HTERT RPE-1 (cell line): ENCODE results near the gene HBEGF.

ENCODE experiments used
- in situ Hi-C: fragments of 300-500 bp; cut with MboI; formaldehyde crosslinking; loops from 4 replicates; pipeline ENCODE4 v1.14.3; 2020; ENCODE audit warnings: low sequenced_read_pairs

The HBEGF gene

GRCh38 chr5:140346348-140347221 lies at the start of gene HBEGF:
Gene HBEGF (minus strand): TSS chr5:140346603. CDS start chr5:140346328, 275 bp downstream.
- in situ Hi-C loops: no loop called here

DNA sequence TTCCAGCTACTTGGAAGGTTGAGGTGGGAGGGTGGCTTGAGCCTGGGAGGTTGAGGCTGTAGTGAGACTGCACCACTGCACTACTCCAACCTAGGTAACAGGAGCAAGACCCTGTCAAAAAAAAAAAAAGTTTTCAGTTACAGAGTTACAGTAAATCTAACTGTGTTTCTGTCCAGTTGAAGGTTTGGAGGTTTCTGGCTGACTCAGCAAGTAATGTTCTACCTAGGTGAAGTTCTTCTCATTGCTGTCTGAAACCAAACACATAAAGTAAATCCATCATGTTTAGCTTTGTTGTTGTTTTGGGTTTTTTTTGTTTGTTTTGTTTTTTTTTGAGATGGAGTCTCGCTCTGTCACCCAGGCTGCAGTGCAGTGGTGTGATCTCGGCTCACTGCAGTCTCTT lies 47.3 kb upstream of the HBEGF start:
- in situ Hi-C loops: no loop called here

DNA sequence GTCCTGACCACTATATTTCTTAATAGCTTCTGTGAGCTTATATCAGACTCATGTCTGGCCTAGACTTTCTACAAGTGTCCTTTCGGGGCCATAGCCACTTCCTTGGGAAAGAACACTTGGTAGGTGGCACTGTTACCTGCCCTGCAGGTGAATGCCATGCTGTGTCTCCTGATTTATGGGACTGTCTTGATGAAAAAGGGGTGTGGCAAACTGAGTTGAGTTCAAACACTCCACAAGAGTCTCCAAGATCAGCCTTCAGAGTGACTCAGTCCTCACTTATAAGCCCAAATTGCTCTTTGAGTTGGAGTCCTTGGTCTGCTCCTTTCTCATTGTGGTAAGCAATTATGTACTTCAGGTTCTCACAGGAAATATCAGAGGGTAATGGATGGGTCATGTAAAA lies 45.3 kb upstream of the HBEGF start:
- in situ Hi-C loops: no loop called here

DNA sequence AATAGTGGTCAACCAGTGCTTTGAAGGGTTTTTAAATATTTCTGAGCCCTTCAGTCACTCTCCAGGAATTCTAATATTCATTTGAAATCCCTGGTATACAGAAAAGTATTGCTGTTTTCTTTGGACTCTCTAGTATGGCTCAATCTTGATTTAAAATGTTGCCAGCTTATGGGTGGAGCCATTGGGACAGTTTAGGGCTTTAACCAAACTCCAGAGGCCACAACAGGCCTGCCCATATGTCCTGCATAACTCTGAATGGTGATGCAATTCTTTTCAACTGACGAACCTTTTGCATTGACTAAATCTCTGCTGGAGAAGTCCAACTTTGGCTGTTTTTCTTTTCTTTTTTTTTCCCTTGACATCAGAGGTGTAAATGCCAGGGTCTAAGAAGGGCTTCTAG lies 44.9 kb upstream of the HBEGF start:
- in situ Hi-C loops: no loop called here

DNA sequence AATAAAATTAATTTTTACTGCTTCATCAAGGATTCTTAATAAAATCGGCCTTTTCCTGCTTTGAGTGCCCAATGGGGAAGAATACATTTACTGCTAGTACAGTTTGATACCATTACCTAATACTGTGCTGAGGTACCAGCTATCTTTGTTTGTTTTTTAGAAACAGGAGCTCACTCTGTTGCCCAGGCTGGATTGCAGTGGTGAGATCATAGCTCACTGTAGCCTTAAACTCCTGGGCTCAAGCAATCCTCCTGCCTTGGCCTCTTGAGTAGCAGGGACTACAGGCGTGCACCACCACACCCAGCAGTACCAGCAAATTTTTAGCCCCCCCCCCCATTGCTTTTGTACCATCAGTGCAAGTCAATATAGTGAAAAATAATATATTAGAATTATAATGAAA lies 41.6 kb upstream of the HBEGF start:
- in situ Hi-C loops: no loop called here

DNA sequence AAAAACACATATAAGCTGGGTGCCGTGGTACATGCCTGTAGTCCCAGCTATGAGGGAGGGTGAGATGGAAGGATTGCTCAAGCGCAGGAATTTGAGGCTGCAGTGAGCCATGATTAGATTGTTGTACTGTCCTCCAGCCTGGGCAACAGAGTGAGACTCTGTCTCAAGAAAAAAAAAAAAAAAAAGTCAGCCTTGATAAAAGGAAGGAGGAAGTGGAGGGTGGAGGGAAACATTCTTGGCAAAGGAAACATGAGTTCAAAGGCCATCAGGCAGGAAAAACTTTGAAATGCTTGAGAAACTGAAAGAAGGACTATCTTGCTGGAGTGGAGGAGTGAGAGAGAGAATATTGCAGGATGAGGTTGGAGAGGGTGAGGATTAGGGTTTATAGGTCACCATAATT lies 36.9 kb upstream of the HBEGF start:
- in situ Hi-C loops: no loop called here

DNA sequence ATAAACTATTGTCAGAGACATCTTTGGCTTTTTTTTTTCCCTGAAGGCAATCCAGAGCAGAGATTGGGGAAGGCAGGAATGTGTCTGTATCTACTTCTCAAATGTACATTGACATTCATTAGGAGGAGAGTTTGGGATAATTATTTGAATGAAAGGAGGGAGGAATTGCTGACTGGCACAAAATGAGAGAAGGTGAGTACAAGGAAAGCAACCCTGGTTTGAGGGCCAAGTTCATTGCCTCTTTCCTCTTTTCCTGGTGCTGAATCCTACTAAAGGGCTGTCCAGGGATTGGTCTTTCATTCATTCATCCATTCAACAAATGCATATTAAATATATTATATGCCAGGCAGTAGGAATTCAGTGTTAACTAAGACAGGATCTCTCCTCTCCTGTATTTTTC lies 36.5 kb upstream of the HBEGF start:
- in situ Hi-C loops: no loop called here

DNA sequence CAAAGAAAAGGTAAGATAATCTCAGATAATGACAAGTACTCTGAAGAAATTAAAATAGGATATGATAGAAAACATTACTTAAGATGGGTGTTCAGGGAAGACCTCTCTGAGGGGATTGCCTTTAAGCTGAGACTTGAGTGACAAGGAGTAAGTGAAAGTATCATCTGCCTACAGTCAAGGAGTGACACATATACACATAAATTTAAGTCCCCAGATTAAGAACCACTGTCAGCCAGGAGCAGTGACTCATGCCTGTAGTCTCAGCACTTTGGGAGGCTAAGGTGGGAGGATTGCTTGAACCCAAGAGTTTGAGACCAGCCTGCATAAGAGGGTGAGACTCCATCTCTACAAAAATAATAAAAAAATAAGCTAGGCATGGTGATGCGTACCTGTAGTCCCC lies 35.6 kb upstream of the HBEGF start:
- in situ Hi-C loops: no loop called here

DNA sequence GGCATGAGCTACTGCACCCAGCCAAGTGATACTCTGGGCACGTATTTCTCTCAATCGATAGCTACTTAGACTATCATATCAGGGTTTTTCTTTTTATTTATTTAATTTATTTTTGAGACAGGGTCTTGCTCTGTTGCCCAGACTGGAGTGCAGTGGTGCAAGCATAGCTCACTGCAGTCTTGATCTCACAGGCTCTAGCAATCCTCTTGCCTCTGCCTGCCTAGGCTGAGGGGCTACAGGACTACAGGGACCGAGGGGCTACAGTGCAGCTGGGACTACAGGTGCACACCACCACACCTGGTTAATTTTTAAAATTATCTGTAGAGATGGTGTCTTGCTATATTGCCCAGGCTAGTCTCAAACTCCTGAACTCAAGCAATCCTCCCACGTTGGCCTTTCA lies 34.9 kb upstream of the HBEGF start:
- in situ Hi-C loops: no loop called here

DNA sequence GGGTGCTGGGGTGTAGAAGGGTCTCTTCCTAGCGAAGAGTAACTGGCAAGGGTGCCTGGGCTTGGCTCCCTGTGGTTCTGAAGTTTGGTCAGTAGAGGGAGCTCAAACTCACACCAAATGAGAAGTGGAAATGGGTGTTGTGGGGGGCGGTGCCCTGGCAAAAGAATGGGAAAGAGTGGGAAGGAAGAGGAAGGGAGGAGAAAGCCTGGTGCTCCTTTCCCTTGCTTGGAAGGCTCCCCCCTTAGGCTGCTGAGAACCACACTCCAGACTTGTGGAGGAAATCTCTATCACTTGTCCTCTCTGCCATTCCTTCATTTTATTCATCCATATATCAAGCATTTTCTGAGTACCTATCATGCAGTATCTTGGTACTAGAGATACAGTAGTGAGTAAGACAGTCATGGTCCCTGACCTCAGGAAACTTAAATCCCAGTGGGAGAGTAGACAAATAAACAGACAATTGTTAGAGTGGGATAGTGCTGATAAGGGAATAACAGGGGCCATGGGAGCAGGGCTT lies 26.6 kb upstream of the HBEGF start:
- in situ Hi-C loops: no loop called here

DNA sequence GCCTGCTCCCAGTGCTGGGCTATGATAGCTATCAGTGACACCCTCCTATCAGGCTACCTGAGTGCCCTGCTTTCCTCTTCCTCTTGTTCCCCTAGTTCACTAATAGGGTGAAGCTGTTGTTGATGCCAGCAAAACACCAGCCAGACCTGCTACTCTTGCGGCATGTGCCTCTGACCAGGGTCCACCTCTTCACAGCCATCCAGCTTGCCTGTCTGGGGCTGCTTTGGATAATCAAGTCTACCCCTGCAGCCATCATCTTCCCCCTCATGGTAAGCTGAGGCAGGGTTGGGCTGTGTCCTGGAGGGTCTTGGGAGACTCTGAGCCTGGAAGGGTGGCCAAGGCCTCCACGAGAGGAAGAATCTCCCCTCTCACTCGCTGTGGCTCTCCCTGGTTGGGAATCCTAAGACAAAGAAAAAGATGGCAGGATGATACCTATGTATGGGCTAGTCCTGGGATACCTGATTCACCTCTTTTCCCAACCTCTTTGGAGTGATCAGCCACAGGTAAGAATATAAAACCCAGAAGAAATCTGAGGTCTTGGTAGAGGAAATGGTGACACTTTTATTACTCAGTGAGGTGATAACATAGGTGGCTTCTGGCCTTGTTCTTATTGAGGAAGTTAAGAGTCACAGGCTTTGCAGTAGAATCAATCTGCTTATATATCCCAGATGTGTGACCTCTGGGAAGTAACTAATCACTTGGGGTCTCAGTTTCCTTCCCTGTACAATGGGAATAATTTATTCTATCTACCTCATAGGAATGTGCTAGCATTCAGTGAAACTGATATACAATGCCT lies 25.2 kb upstream of the HBEGF start:
- in situ Hi-C loops: no loop called here

DNA sequence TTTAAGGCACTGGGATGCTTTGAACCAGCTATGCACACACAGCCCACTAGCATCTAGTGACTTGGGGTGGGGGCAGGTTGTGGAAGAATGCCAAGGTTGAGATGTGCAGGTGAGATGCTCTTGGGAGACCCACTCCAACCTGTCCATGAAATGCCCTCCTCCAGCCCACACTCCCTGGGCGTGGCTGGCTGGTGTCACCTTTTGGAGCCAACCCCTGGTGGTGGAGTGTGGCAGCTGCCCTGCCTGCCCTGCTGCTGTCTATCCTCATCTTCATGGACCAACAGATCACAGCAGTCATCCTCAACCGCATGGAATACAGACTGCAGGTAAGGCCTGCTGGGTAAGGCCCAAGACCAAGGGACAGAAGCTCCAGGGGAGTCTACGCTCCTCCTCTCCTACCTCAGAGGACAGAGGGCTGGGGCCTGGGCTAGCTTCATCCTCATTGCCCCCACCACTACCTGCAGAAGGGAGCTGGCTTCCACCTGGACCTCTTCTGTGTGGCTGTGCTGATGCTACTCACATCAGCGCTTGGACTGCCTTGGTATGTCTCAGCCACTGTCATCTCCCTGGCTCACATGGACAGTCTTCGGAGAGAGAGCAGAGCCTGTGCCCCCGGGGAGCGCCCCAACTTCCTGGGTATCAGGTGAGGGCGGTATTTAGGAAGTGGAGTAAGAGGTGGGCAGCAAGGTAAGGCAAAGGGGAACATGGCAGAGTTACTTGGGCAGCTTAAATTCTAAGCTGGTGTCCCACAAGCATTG lies 21.0 kb upstream of the HBEGF start:
- in situ Hi-C loops: no loop called here

GRCh38 chr5:140366589-140367255 lies 20.3 kb upstream of the HBEGF start:
- in situ Hi-C loops: no loop called here

- in situ Hi-C loops: no loop called here
Measured at GRCh38 chr5:140365941-140366340, 19.5 kb upstream of the HBEGF start.

GRCh38 chr5:140365282-140365681 lies 18.9 kb upstream of the HBEGF start:
- in situ Hi-C loops: no loop called here

GRCh38 chr5:140364472-140364765 lies 18.0 kb upstream of the HBEGF start:
- in situ Hi-C loops: no loop called here

DNA sequence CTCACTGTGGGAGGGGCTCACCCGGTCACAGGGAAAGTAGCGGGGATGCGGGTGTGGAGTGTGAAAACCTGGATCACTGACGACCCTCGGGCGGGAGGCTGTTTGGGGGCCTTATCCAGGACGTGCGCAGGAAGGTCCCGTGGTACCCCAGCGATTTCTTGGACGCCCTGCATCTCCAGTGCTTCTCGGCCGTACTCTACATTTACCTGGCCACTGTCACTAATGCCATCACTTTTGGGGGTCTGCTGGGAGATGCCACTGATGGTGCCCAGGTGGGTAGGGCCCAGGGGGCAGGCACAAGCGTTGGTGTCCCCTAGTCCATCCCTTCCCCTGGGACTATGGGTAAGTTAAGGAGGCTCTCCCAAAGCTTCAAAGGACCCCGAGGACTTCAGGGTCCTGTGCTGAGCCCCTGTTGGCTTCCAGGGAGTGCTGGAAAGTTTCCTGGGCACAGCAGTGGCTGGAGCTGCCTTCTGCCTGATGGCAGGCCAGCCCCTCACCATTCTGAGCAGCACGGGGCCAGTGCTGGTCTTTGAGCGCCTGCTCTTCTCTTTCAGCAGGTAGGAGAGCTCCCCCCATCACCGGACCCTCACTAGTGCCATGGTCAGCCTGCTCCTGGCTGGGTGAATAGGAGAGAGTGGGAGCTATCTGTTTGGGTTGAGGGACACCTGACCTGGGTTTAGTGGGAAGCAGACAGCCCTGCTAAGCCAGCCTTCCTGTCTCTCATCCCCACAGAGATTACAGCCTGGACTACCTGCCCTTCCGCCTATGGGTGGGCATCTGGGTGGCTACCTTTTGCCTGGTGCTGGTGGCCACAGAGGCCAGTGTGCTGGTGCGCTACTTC lies 17.4 kb upstream of the HBEGF start:
- in situ Hi-C loops: no loop called here

DNA sequence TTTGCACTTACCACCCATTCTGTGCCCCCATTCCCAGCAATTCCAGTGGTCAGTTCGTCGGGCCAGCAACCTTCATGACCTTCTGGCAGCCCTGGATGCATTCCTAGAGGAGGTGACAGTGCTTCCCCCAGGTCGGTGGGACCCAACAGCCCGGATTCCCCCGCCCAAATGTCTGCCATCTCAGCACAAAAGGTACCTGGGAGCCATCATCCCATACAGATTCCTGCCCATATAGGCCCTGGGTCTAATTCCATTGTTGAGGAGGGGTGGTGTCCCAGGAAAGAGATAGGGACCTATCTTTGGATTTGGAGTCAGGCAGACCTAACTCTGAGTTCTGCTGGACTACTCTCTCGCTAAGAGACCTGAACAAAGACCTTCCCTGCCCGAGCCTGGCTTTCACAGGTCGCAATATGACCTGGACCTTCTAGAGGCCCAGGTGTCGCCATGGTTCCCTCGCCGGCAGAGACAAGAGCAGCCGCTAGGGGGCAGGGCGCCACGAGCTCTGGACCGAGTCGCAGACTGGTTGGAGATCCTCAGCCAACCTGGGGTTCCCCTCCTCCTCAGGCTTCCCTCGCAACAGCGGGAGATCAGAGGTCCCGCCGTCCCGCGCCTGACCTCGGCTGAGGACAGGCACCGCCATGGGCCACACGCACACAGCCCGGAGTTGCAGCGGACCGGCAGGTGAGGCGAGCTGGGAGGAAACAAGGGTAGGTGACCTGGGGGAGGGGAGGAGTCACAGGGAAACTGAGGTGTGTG lies 16.6 kb upstream of the HBEGF start:
- in situ Hi-C loops: no loop called here

DNA sequence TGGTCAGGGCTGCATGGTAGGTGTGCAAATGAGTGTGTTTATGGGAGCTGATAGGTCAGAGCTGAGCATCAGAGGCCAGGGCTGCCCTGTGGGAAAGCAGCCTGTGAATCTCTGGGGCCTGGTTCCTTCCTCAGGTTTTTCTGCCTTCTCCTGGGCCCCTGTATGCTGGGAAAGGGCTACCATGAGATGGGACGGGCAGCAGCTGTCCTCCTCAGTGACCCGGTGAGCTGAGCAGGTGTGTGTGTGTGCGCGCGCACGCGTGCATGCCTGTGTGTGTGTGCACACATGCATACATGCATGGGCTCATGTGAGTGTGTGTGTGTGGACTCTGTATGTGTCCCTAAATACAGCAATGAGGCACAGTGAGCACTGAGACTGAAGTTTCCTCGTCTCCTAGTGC lies 15.9 kb upstream of the HBEGF start:
- in situ Hi-C loops: no loop called here
